Body of pancreas (tissue), 4 donors: ENCODE measurements around the gene NUDT19.

Source experiments
- POLR2A ChIP-seq, 3 donors: fragments of 450-650 bp; IDR thresholded peaks; one replicate each; pipeline ENCODE4 v1.6.1; 2016; ENCODE audit warnings: antibody characterized with exemption in 3 of 3, mild to moderate bottlenecking in 2 of 3
- TF ChIP-seq, protein P1 (sequence below), 7 experiments: fragments of 450-650 bp in 4 of 7; fragments of 200-600 bp in 3 of 7; sonication (generic) in 3 of 7; IDR thresholded peaks; one replicate each; pipeline ENCODE4 v1.5.1; 2016 to 2019; ENCODE audit warnings: antibody characterized with exemption in 7 of 7

DNA sequence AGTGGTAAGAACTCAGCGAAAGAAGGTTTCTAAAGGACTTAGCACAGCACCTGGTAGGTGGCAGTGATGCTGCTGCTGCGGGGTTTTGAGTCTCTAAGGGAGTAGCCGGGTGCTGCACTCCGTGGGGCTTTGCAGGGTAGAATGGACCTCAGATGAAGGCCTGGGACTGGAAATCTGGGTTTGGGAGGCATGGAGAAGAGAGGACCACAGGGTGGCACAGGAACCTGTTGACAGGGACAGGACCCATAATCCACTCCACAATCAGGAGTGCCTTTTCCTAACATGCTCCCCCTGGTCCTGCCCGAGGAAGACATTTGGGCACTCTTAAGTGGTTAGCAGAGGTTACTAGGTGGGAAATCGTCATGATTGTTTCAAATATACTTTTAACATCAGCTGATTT, 57.7 kb downstream of the NUDT19 start:
- TF ChIP-seq, protein P1, sequence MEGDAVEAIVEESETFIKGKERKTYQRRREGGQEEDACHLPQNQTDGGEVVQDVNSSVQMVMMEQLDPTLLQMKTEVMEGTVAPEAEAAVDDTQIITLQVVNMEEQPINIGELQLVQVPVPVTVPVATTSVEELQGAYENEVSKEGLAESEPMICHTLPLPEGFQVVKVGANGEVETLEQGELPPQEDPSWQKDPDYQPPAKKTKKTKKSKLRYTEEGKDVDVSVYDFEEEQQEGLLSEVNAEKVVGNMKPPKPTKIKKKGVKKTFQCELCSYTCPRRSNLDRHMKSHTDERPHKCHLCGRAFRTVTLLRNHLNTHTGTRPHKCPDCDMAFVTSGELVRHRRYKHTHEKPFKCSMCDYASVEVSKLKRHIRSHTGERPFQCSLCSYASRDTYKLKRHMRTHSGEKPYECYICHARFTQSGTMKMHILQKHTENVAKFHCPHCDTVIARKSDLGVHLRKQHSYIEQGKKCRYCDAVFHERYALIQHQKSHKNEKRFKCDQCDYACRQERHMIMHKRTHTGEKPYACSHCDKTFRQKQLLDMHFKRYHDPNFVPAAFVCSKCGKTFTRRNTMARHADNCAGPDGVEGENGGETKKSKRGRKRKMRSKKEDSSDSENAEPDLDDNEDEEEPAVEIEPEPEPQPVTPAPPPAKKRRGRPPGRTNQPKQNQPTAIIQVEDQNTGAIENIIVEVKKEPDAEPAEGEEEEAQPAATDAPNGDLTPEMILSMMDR (IDR thresholded peaks at IDR 0.05) = no peak
- TF ChIP-seq POLR2A (IDR thresholded peaks at IDR 0.05) = no peak
